Fibroblast of lung (primary cell): ENCODE results near the gene SPINK9. TPM values are rescaled to one million over a fixed set of nuclear protein-coding genes. Genes with fewer than 3 reads are reported as not detected.

ENCODE experiments used
- DNase-seq, 2 donors: peaks; one replicate each; pipeline versions ENCODE4 v3.0.0 to v3.0.0-alpha.2; 2010; ENCODE audit warnings: low read depth in 2 of 2
- H2AFZ ChIP-seq: 2 replicates; pipeline ENCODE4 v1.5.1; 2012; ENCODE audit warnings: low read length, control low read depth, inconsistent platforms
- H3K27ac ChIP-seq: 2 replicates; pipeline ENCODE4 v1.5.1; 2011; ENCODE audit warnings: low read length, control low read depth; ENCODE audit not compliant: insufficient read depth
- H3K27me3 ChIP-seq: 2 replicates; pipeline ENCODE4 v1.5.1; 2011; ENCODE audit warnings: mild to moderate bottlenecking, low read length; ENCODE audit not compliant: control insufficient read depth, insufficient read depth
- H3K36me3 ChIP-seq: 2 replicates; pipeline ENCODE4 v1.5.1; 2011; ENCODE audit warnings: low read length; ENCODE audit not compliant: control insufficient read depth, insufficient read depth
- H3K4me1 ChIP-seq: 2 replicates; pipeline ENCODE4 v1.5.1; 2011; ENCODE audit warnings: low read length; ENCODE audit not compliant: control insufficient read depth, insufficient read depth; ENCODE audit errors: extremely low read depth
- H3K4me2 ChIP-seq: 2 replicates; pipeline ENCODE4 v1.5.1; 2011; ENCODE audit warnings: low read length, control low read depth; ENCODE audit not compliant: insufficient read depth; ENCODE audit errors: extremely low read depth
- H3K4me3 ChIP-seq, 4 experiments: fragments of 200-600 bp in 1 of 4; sonication (generic) in 1 of 4; replicated peaks in 1 of 4; 2 replicates each; pipeline ENCODE4 v1.5.1; 2011 to 2016; ENCODE audit warnings: low read length in 4 of 4, low read depth in 3 of 4, mild to moderate bottlenecking in 3 of 4, control low read depth in 2 of 4, inconsistent platforms in 1 of 4, mixed read lengths in 1 of 4; ENCODE audit not compliant: insufficient read depth in 1 of 4; ENCODE audit errors: control extremely low read depth in 1 of 4
- H3K79me2 ChIP-seq: 2 replicates; pipeline ENCODE4 v1.5.1; 2012; ENCODE audit warnings: mild to moderate bottlenecking, low read length, inconsistent platforms; ENCODE audit not compliant: control insufficient read depth, insufficient read depth
- H3K9ac ChIP-seq: 2 replicates; pipeline ENCODE4 v1.5.1; 2011; ENCODE audit warnings: mild to moderate bottlenecking, low read length, control low read depth; ENCODE audit not compliant: insufficient read depth
- H3K9me3 ChIP-seq: 2 replicates; pipeline ENCODE4 v1.5.1; 2012; ENCODE audit warnings: low read depth, low read length; ENCODE audit not compliant: control insufficient read depth, insufficient read depth
- H4K20me1 ChIP-seq: 2 replicates; pipeline ENCODE4 v1.5.1; 2011; ENCODE audit warnings: low read length; ENCODE audit not compliant: control insufficient read depth, insufficient read depth; ENCODE audit errors: extremely low read depth
- EZH2 ChIP-seq: IDR thresholded peaks from 2 replicates; pipeline ENCODE4 v1.5.1; 2012; ENCODE audit warnings: low read length, control low read depth, mild to moderate bottlenecking; ENCODE audit errors: missing control alignments
- polyA plus RNA-seq, 2 donors: library from polyadenylated mRNA; depleted of rRNA in 1 of 2; stranded (reverse) in 1 of 2; unstranded in 1 of 2; fragments of >200 nt; gene quantifications; 2 replicates each; pipeline ENCODE4 v1.2.1, GENCODE V29; 2011 to 2012; ENCODE audit warnings: missing spikeins in 1 of 2
- total RNA-seq: library from RNA; depleted of rRNA; stranded (reverse); fragments of >200 nt; gene quantifications from 2 replicates; pipeline ENCODE4 v1.2.1, GENCODE V29; 2014
- TF ChIP-seq, protein P1 (sequence below), 2 donors: IDR thresholded peaks in 1 of 2; conservative IDR thresholded peaks in 1 of 2; 1 replicate in 1 of 2; 2 replicates in 1 of 2; pipeline ENCODE4 v1.5.1; 2011 to 2012; ENCODE audit warnings: low read length in 2 of 2, control low read depth in 1 of 2, inconsistent platforms in 1 of 2, low read depth in 1 of 2, mild to moderate bottlenecking in 1 of 2

Gene SPINK9
- total and polyA plus RNA-seq, 2 donors (not counting 1 experiment from before 2014, with no cell fraction given) = not detected

DNA sequence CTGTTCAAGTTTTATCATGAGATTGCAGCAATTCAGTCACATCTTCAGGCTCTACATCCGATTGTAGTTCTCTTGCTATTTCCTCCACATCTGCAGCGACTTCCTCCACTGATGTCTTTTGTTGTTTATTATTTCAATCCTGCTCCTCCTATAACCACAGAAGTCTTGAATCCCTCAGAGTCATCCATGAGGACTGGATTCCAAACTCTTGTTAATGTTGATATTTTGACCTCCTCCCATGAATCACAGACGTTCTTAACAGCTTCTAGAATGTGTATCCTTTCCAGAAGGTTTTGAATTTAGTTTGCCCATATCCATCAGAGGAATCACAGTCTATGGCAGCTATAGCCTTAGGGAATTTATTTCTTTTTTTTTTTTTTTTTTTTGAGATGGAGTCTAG lies 52.0 kb downstream of the SPINK9 start:
- peak; percentile 76 to 88 for DNase-seq
- Histone ChIP-seq H3K79me2 (peaks cover 66% of the 10 kb centered on the region), H3K4me2 (no peak overlapping the region), H3K4me3 (no peak overlapping the region), H3K9me3 (no peaks in the 10 kb centered on the region), H3K27ac (peak overlapping the region; percentile 24), H3K9ac (no peak overlapping the region), H3K27me3 (no peaks in the 10 kb centered on the region), H3K36me3 (no peaks in the 10 kb centered on the region), H2AFZ (no peak overlapping the region), H3K4me1 (peaks cover 13% of the 10 kb centered on the region), H4K20me1 (no peaks in the 10 kb centered on the region)
- TF ChIP-seq, protein P1, sequence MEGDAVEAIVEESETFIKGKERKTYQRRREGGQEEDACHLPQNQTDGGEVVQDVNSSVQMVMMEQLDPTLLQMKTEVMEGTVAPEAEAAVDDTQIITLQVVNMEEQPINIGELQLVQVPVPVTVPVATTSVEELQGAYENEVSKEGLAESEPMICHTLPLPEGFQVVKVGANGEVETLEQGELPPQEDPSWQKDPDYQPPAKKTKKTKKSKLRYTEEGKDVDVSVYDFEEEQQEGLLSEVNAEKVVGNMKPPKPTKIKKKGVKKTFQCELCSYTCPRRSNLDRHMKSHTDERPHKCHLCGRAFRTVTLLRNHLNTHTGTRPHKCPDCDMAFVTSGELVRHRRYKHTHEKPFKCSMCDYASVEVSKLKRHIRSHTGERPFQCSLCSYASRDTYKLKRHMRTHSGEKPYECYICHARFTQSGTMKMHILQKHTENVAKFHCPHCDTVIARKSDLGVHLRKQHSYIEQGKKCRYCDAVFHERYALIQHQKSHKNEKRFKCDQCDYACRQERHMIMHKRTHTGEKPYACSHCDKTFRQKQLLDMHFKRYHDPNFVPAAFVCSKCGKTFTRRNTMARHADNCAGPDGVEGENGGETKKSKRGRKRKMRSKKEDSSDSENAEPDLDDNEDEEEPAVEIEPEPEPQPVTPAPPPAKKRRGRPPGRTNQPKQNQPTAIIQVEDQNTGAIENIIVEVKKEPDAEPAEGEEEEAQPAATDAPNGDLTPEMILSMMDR (conservative IDR thresholded peaks at IDR 0.05 in 1 of 2, IDR thresholded peaks at IDR 0.05 in 1 of 2; ENCODE audit: low read depth in 1 of 2, low read length in 2 of 2) = no peak
- TF ChIP-seq EZH2 = no peak

DNA sequence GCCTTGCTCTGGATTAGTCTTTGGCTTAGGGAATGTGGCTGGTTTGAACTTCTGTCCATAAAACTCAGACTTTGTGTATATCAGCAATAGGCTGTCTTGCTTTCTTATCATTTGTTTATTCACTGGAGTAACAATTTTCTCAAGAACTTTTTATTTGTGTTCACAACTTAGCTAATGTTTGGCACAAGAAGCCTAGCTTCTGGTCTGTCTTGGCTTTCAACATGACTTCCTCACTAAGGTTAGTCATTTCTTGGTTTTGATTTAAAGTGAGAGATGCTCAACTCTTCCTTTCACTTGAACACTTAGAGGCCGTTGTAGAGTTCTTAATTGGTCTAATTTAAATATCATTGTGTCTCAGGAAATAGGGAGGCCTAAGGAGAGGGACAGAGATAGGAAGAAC lies 53.3 kb downstream of the SPINK9 start:
- no peaks in the 10 kb centered on the region for H3K27me3 ChIP-seq
- no peaks in the 10 kb centered on the region for H3K36me3 ChIP-seq
- no peak overlapping the region for H3K9ac ChIP-seq
- peaks cover 13% of the 10 kb centered on the region for H3K4me1 ChIP-seq
- H3K79me2 ChIP-seq = peaks cover 77% of the 10 kb centered on the region
- TF ChIP-seq, protein P1 (conservative IDR thresholded peaks at IDR 0.05 in 1 of 2, IDR thresholded peaks at IDR 0.05 in 1 of 2; ENCODE audit: low read depth in 1 of 2, low read length in 2 of 2) = no peak
- TF ChIP-seq EZH2 = no peak
- no peak overlapping the region for H2AFZ ChIP-seq
- no peaks in the 10 kb centered on the region for H4K20me1 ChIP-seq
- peak; percentile 30 to 52 for DNase-seq
- H3K4me3 ChIP-seq = no peak overlapping the region
- H3K27ac ChIP-seq = no peak overlapping the region
- no peaks in the 10 kb centered on the region for H3K9me3 ChIP-seq
- H3K4me2 ChIP-seq = no peak overlapping the region

Other genes starting within 250 kb of the SPINK9 start
- gene SPINK14, start 167.0 kb upstream of the SPINK9 start, total RNA-seq = not detected in 2 replicates
- not detected in 2 replicates for gene SPINK14, start 167.0 kb upstream of the SPINK9 start, polyA plus RNA-seq
- gene SPINK6, start 132.5 kb upstream of the SPINK9 start, total RNA-seq = not detected in 2 replicates
- not detected in 2 replicates for gene SPINK6, start 132.5 kb upstream of the SPINK9 start, polyA plus RNA-seq
- gene MARCOL, start 97.0 kb upstream of the SPINK9 start, total RNA-seq = not detected in 2 replicates
- not detected in 2 replicates for gene MARCOL, start 97.0 kb upstream of the SPINK9 start, polyA plus RNA-seq
- not detected in 2 replicates for gene SPINK13, start 66.8 kb upstream of the SPINK9 start, total RNA-seq
- not detected in 2 replicates for gene SPINK13, start 66.8 kb upstream of the SPINK9 start, polyA plus RNA-seq
- not detected in 2 replicates for gene SPINK7, start 23.1 kb upstream of the SPINK9 start, total RNA-seq
- not detected in 2 replicates for gene SPINK7, start 23.1 kb upstream of the SPINK9 start, polyA plus RNA-seq
- 50.3 and 62.4 TPM in 2 replicates for gene FBXO38, start 48.4 kb downstream of the SPINK9 start, total RNA-seq
- gene FBXO38, start 48.4 kb downstream of the SPINK9 start, polyA plus RNA-seq = 18.1 and 25.0 TPM in 2 replicates